Neural progenitor cell (in vitro differentiated cells): ENCODE results near the gene ASPN.

Experiments
- EZH2 ChIP-seq: fragments of 200-600 bp; sonication (generic); IDR thresholded peaks from 2 replicates; pipeline ENCODE4 v1.6.1; 2017; ENCODE audit warnings: antibody characterized with exemption, mild to moderate bottlenecking, moderate library complexity
- TF ChIP-seq, protein P1 (sequence below): fragments of 200-600 bp; sonication (generic); IDR thresholded peaks from 2 replicates; pipeline ENCODE4 v1.5.1; 2017; ENCODE audit warnings: antibody characterized with exemption, mild to moderate bottlenecking

DNA sequence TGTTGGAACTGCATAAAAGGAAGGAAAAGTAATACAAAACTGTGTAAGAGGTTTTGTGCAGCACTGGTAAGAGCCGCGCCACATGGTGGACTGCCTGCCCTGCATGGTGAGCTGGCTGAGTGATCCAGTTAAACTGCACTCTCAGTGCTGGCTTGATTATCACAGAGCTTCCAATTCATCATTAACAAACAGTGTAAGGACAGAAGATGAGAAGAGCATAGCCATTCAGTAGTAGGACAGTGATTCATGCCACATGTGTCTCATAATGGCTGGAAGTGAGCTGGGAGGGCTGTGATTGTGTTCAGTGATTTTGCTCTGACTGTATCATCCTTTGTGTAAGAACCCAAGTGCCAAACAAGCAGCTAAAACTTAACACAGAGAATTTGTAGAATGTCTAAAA lies 14.1 kb downstream of the ASPN start:
- TF ChIP-seq, protein P1, sequence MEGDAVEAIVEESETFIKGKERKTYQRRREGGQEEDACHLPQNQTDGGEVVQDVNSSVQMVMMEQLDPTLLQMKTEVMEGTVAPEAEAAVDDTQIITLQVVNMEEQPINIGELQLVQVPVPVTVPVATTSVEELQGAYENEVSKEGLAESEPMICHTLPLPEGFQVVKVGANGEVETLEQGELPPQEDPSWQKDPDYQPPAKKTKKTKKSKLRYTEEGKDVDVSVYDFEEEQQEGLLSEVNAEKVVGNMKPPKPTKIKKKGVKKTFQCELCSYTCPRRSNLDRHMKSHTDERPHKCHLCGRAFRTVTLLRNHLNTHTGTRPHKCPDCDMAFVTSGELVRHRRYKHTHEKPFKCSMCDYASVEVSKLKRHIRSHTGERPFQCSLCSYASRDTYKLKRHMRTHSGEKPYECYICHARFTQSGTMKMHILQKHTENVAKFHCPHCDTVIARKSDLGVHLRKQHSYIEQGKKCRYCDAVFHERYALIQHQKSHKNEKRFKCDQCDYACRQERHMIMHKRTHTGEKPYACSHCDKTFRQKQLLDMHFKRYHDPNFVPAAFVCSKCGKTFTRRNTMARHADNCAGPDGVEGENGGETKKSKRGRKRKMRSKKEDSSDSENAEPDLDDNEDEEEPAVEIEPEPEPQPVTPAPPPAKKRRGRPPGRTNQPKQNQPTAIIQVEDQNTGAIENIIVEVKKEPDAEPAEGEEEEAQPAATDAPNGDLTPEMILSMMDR: no peak
- TF ChIP-seq EZH2: no peak
